Activated naive CD4-positive, alpha-beta T cell treated with anti-CD3 and anti-CD28 coated beads, Interleukin-2, amount 50 U/mL, for 16 hours (primary cell): ENCODE measurements around the gene PPIB.

Experiments
- DNase-seq: peaks from one replicate; pipeline ENCODE4 v3.0.0-alpha.2; 2020

PPIB gene

DNA sequence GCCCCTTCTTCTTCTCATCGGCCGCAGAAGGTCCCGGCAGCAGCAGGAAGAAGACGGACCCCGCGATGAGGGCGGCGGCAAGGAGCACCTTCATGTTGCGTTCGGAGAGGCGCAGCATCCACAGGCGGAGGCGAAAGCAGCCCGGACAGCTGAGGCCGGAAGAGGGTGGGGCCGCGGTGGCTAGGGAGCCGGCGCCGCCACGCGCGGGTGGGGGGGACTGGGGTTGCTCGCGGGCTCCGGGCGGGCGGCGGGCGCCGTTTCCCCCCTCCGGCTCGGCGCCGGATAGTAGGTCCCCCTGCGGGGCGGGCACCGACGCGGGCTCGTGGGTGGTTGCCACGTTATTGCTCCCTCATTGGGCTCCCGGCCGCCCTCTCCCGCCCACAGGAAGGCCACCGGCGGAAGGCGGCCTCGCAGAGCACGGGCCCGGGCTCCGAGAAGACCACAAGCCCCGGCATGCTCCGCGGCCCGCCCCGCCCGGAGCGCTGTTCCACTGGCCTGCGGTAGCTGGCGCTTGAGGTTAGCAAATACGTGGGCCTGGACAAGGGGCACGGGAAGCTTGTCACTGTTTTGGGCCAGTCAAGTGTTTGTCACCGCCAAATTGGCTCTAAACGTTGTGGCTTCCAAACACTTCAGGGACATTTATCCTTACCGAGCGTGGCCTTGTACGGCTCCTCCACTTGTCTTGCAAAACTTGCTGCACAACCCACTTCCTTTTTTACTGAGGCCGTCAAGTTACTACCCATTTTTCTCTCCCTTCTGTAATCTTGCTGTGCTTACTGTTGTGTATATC is at the start of gene PPIB:
PPIB (minus strand) TSS at position 154 of the 790 bp plus-strand sequence; CDS start at position 118, 36 bp downstream.
- DNase-seq = peak; percentile 98

- DNase-seq = no peak
Measured at GRCh38 chr15:64211696-64212095, 48.9 kb upstream of the PPIB start.

GRCh38 chr15:64210371-64210770 is 47.5 kb upstream of the PPIB start:
- DNase-seq = no peak

- no peak for DNase-seq
Measured at GRCh38 chr15:64209680-64210334, 47.0 kb upstream of the PPIB start.

- no peak for DNase-seq
Measured at GRCh38 chr15:64205202-64205601, 42.4 kb upstream of the PPIB start.

- no peak for DNase-seq
Measured at GRCh38 chr15:64197425-64197824, 34.6 kb upstream of the PPIB start.

DNA sequence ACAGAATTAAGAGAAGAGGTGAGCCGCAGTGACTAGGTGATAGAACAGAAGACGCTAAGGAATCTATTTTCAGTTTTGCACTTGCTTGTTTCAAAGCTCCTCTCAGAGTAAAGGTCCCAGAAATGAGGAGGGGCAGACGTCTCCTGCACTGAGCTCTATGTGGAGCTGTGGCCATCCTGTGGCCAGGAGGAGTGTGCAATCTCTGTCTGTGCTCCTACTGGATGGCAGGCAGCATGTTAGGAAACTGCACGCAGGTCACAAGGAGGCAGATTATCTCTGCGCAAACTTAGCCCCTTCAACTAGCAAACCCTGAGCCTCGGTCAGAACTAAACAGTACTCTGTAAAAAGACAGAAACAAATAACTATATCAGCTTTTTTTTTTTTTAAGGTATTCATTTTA is 31.1 kb upstream of the PPIB start:
- DNase-seq = no peak

DNA sequence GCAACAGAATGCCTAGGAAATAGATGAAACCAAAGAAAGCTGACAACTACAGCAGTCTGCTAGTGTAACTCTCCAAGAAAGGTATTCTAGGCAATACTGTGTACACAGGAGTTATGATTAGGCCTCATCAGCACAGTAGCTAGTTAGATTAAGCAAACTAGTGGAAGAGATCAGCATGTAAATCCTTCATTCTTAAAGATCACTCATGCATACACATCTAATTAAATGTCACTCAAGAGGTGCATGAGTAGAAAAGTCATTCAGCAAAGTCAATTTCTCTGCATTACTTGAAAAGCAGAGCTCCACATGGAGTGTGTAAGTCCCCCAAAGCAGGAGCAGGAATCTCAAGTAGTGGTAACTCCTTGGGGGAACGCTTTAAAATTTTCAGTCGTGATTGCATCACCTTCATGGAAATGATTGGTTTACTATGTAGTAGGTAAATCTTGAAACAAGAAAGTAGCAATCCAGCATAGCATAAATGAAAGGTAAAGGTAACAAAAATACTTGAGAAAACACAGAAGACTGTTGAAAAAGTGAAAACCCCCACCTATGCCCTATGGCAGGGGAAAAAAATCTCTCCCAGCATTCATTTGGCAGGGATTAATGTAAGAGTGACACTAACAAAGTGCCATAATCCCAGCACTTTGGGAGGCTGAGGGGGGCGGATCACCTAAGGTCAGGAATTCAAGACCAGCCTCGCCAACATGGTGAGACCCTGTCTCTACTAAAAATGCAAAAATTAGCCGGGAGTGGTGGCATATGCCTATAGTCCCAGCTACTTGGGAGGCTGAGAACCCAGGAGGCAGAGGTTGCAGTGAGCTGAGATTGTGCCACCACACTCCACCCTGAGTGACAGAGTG is 29.4 kb upstream of the PPIB start:
- DNase-seq = no peak

GRCh38 chr15:64187396-64188191 is 24.8 kb upstream of the PPIB start:
- no peak for DNase-seq

DNA sequence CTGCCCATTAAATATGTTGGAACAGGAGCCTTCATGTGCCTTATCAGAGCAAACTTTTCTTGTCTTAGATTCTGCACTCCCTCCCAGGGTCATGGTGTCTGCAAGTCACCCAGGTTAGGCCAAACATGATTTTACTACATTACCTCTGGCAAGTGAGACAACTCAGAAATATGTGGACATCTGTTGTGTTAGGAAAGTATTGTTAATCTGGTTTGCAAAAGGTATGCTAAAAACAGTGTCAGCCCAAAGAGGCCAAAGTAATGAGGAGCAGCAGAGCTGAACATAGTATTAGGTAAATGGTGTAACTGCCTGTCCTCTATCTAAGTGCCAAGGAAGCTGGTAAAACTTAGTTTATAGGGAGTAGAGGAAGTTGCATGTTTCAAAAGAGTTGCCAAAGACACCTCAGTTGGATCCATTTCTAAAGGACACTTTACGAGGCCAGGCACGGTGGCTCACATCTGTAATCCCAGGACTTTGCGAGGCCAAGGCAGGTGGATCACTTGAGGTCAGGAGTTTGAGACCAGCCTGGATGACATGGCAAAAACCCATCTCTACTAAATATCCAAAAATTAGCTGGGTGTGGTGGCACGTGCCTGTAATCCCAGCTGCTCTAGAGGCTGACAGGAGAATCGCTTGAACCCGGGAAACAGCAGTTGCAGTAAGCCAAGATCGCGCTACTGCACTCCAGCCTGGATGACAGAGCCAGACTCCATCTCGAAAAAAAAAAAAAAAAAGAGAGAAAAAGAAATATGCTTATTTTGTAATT is 22.5 kb upstream of the PPIB start:
- DNase-seq = no peak

DNA sequence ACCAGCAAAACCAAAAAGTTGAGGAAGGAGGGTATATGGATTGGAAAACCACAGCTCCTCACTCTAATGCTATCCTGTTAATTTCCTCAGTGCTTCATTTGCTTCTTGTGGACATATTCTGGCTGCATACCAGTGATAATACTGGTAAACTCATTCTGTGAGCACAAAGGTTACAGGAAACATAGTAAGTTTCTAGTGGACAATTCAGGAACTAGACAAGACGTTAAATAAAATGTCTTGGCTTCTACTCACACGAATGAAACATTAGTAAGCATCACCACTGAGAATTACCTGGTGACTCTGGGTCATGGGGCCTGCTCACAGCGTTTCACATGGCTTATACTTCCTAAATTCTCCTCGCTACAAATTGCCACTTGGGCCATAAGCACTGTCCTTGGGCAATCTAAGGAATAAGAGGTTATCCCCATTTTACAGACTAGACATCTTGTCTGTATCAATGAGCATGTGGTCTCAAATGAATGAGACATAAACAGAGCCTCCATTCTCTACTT is 20.1 kb upstream of the PPIB start:
- no peak for DNase-seq

DNA sequence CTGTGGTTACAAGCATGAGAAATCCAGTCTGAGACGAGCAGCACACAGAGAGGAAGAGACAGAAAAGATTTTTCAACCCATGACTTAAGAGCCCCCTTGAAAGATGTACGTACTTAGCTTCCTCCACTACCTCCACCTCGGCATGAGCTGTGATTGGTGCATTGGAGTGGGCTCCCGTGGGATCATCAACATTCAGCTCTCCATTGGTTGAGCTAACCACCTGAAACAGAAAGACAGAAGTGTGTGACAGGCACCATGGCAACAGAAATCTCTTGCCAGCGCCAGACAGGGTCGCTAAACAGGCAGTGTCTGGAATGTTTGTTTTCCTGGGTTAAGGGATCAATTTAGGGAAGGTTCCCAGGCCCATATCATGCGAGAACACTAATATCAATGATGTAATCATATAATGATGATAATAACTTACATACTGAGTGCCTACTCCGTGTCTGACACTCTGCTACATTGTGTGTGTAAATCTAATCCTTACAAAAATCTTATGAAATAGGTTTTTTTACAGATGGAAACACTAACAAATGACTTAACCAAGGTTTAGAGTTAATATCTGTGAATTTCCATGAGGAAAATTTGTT is 17.5 kb upstream of the PPIB start:
- DNase-seq = no peak

DNA sequence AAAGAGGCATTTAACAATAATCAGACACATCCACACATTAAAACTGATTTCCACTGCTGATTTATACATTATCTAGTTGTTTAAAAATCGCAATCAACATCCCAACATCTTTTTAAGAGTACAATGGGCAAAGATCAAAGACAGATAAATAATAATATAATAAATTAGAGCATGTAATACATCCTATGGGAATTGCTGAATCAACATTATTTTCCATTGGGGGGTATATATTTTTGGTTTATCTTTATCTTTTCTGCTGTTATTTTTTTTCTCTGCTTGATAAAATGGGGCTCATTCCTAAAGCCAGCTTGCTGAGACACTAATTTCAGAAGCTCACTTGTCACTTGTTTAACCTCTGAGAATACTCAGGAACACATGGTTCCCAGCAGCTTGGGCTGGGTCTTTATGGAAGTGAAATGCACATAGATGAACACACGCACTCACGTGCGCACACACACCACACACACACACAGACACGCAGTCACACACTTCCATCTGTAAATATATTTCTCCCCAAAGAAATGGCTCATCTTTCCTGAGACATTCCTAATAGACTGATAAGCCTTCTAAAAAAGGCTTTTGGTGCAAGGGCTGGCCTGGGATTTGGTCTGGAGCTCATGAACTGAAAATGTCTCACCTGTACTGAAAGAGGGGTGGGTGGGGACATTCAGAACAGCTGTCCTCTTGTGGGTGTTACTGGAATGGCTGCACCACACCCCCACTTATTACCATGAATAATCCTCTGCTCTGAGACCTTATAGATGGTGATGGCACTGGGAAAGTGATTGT is 3.5 kb upstream of the PPIB start:
- DNase-seq = no peak

- no peak for DNase-seq
Measured at GRCh38 chr15:64164436-64164835, 1.6 kb upstream of the PPIB start.

- DNase-seq = no peak
Measured at GRCh38 chr15:64163659-64164362, 989 bp upstream of the PPIB start.

DNA sequence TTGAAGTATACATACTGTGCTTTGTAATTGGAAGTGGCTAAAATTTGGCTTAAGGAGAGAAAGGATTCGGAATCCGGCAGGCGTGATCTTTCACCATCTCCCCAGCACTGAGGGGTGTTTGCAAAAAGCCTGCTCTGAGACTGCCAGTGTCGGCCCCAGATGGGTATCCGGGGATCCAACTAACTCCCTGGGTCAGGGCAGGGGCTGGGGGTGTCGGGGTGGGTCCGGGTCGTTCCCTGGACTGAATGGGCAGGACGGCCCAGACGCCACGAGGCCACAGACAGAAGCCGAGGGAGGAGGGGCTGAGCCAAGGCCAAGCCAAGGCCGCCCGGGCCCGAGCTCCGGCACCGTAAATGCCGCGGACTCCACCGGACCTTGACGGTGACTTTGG is 349 bp downstream of the PPIB start:
- DNase-seq = no peak

GRCh38 chr15:64161688-64162477 is 939 bp downstream of the PPIB start:
- DNase-seq = no peak

- DNase-seq = no peak
Measured at GRCh38 chr15:64158363-64159134, 4.3 kb downstream of the PPIB start.
